Mammary epithelial cell (primary cell): ENCODE results near the gene SLC16A4.

ENCODE experiments used
- EZH2 ChIP-seq: IDR thresholded peaks from 2 replicates; pipeline ENCODE4 v1.6.1; 2012; ENCODE audit warnings: low read length, inconsistent platforms, borderline replicate concordance
- TF ChIP-seq, protein P1 (sequence below), 2 donors: IDR thresholded peaks in 1 of 2; conservative IDR thresholded peaks in 1 of 2; 2 replicates each; pipeline ENCODE4 v1.5.1; 2011 to 2012; ENCODE audit warnings: inconsistent platforms in 2 of 2, low read length in 2 of 2, mild to moderate bottlenecking in 2 of 2, control low read depth in 1 of 2, low read depth in 1 of 2; ENCODE audit not compliant: insufficient read depth in 1 of 2; ENCODE audit errors: extremely low read depth in 1 of 2

DNA sequence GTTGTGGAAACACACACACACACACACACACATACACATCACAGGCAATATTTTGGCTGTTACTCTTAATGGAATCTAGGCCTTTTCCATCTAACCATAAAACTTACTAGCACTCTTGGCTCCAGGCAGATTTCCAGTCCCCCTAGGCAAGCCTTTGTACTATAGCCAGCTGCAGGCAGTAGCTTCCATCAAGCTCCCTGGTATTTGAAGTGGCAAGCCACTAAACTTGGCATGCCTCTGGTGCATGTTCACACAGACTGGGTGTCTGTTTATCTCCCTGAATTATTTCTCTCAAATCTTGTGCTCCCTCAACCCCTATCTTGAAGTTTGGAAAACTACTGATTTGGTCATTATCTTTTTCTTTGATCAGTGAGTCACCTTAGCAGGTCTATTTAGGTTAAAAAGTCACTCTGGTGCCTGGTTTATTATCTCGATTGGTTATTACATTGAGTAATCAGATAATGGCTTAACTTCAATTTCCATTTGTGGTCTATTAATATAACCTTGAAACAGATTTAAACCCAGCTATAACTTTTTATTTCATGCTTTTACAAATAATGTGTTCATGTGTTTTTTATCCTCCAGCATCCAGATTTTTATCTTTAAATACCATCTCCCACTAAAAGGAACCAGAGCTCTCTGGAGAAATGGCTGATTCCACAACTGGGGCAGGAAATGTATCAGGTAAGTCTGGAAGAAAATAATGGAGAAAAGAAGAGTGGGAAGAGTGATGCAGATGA lies 54.4 kb downstream of the SLC16A4 start:
- TF ChIP-seq, protein P1, sequence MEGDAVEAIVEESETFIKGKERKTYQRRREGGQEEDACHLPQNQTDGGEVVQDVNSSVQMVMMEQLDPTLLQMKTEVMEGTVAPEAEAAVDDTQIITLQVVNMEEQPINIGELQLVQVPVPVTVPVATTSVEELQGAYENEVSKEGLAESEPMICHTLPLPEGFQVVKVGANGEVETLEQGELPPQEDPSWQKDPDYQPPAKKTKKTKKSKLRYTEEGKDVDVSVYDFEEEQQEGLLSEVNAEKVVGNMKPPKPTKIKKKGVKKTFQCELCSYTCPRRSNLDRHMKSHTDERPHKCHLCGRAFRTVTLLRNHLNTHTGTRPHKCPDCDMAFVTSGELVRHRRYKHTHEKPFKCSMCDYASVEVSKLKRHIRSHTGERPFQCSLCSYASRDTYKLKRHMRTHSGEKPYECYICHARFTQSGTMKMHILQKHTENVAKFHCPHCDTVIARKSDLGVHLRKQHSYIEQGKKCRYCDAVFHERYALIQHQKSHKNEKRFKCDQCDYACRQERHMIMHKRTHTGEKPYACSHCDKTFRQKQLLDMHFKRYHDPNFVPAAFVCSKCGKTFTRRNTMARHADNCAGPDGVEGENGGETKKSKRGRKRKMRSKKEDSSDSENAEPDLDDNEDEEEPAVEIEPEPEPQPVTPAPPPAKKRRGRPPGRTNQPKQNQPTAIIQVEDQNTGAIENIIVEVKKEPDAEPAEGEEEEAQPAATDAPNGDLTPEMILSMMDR (conservative IDR thresholded peaks at IDR 0.05 in 1 of 2, IDR thresholded peaks at IDR 0.05 in 1 of 2; ENCODE audit: extremely low read depth in 1 of 2, insufficient read depth in 1 of 2, low read depth in 1 of 2, low read length in 2 of 2), result no peak
- TF ChIP-seq EZH2, result no peak
